Body of pancreas (tissue), 4 donors: ENCODE data around the gene SLX4IP.

Source experiments
- CTCF ChIP-seq, 7 experiments: fragments of 450-650 bp in 4 of 7; fragments of 200-600 bp in 3 of 7; sonication (generic) in 3 of 7; IDR thresholded peaks; one replicate each; pipeline ENCODE4 v1.5.1; 2016 to 2019; ENCODE audit warnings: antibody characterized with exemption in 7 of 7
- POLR2A ChIP-seq, 3 donors: fragments of 450-650 bp; IDR thresholded peaks; one replicate each; pipeline ENCODE4 v1.6.1; 2016; ENCODE audit warnings: antibody characterized with exemption in 3 of 3, mild to moderate bottlenecking in 2 of 3

DNA sequence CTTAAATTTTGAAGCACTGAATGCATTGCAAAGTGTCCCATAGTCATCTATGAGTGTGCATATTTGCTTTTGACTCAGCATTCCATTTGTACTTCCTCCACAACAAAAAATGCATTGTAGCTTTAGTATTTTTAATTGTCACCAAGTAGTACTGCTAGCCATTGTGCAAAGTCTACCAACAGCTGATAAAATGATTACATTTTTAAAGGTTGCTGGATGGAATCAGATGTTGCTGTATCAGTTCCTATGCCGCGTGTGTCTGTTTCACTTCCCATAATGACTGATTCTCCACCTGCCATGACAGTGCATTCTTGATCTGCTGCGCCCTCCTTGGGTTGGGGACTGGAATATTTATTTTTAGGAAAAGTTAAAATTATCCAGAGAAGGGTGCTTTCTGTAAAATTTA is 41.2 kb downstream of the SLX4IP start:
- no peak for TF ChIP-seq CTCF (IDR thresholded peaks at IDR 0.05)
- no peak for TF ChIP-seq POLR2A (IDR thresholded peaks at IDR 0.05)
